Gastrocnemius medialis (tissue), 4 donors: ENCODE measurements around the gene TAF1A.

Experiments used
- POLR2A ChIP-seq, 2 donors: fragments of 450-650 bp; IDR thresholded peaks; one replicate each; pipeline ENCODE4 v1.6.1; 2017; ENCODE audit warnings: antibody characterized with exemption in 2 of 2, mild to moderate bottlenecking in 2 of 2, moderate library complexity in 2 of 2
- TF ChIP-seq, protein P1 (sequence below), 5 experiments: fragments of 450-650 bp in 3 of 5; fragments of 200-600 bp in 2 of 5; sonication (generic) in 2 of 5; IDR thresholded peaks in 4 of 5; conservative IDR thresholded peaks in 1 of 5; 1 replicate in 4 of 5; 2 replicates in 1 of 5; pipeline ENCODE4 v1.5.1; 2016 to 2019; ENCODE audit warnings: antibody characterized with exemption in 5 of 5, mild to moderate bottlenecking in 3 of 5, moderate library complexity in 3 of 5

DNA sequence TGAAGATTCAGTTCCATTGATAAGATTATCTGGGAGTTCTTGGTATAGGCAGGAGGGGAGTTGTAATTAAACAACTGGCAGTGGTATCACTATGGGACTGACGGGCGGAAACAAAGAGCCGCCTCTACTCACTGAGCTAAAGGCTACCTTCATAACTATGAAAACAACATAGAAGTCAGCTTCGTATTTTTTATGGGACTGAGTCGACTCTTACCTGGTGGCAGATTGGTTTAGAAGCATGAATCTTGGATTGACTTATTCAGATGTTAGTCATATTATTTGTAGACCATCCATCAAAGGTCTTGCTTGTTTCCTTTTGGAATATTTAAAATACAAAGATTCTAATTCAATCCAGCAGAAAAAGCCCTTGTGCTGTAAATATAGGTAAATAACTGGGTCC, 35.6 kb downstream of the TAF1A start:
- TF ChIP-seq, protein P1, sequence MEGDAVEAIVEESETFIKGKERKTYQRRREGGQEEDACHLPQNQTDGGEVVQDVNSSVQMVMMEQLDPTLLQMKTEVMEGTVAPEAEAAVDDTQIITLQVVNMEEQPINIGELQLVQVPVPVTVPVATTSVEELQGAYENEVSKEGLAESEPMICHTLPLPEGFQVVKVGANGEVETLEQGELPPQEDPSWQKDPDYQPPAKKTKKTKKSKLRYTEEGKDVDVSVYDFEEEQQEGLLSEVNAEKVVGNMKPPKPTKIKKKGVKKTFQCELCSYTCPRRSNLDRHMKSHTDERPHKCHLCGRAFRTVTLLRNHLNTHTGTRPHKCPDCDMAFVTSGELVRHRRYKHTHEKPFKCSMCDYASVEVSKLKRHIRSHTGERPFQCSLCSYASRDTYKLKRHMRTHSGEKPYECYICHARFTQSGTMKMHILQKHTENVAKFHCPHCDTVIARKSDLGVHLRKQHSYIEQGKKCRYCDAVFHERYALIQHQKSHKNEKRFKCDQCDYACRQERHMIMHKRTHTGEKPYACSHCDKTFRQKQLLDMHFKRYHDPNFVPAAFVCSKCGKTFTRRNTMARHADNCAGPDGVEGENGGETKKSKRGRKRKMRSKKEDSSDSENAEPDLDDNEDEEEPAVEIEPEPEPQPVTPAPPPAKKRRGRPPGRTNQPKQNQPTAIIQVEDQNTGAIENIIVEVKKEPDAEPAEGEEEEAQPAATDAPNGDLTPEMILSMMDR (IDR thresholded peaks at IDR 0.05 in 4 of 5, conservative IDR thresholded peaks at IDR 0.05 in 1 of 5): no peak
- TF ChIP-seq POLR2A (IDR thresholded peaks at IDR 0.05): no peak
